Measurements from ENCODE around the gene ZKSCAN1.

The ZKSCAN1 gene

DNA sequence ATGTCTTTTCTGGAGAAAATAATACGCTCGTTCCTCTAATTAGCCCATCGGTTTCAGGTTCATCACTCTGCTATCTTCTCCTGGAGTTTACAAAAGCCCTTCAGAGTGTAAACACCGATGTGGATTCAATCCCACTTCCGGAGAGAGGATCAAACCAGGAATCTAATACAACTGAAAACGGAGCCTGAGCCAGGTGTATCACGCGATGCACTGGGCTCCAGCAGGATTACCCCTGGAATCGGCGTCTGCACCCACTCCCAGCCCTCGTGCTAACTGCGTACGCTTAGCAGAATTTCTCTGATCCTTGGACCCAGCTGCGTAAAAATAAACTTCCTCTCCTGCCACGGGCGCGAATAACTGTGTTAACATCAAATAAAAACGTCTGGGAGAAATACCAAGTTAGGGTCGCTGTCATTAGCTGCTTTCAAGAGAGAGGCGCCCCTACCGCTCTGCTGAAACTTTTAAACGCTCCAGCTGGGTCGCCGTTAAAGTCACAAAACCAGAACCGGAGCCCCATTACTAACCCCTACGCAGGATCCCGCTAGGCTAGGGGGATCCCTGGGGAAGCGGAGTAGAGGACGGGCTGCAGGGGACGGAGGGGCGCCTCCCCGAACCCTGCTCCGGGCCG lies 65.6 kb downstream of the ZKSCAN1 start:
- no peak for DNase-seq (ENCODE audit: low spot score)

DNA sequence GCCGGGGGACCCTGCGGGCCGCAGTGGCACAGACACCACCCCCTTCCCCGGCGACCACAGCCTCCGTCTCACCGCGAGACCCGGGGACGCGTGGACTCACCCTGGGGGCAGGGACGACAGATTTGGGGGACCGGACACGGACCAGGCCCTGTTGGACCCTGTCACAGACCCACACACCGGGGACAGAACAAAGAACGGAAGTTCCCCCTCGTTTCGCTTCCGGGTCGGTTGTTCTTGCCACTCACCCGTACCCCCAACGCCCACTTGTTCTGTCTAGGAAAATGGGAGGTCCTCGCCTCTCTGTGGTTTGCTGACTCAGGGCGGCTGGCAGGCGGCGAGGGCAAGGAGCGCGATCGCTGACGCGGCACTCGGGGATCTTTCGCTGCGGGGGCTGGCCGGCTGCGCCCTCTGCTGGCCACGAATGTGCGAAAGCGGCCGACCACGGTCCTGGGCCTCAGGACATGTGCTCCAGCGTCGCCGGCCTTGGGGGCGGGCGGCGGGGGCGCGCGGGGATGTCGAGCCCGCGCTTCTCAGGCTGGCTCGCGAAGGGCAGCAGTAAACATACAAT lies 66.2 kb downstream of the ZKSCAN1 start, which contains the start of gene ZNF3:
TSS of gene ZNF3 (minus strand) at position 189 of the 568 bp plus-strand sequence. CDS start 4,366 bp downstream, outside the sequence.
- peak; percentile 97 for DNase-seq (ENCODE audit: low spot score)

DNA sequence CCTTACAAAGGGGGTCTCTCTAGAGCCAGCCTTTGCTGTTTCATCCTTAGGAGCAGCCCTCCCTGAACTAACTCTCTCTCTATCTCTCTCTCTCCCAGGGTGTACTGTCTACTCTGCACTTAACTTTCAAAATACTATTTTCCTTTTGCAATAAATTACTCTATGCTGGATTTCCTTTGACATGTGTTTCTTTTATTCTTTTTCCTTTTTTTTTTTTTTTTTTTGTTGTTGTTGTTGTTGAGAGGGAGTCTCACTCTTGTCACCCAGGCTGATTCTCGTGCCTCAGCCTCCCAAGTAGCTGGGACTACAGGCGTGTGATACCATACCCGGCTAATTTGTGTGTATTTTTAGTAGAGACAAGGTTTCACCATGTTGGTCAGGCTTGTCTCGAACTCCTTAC lies 67.6 kb downstream of the ZKSCAN1 start:
- no peak for DNase-seq (ENCODE audit: low spot score)

GRCh38 chr7:100085515-100085914 lies 70.1 kb downstream of the ZKSCAN1 start:
- no peak for DNase-seq (ENCODE audit: low spot score)

DNA sequence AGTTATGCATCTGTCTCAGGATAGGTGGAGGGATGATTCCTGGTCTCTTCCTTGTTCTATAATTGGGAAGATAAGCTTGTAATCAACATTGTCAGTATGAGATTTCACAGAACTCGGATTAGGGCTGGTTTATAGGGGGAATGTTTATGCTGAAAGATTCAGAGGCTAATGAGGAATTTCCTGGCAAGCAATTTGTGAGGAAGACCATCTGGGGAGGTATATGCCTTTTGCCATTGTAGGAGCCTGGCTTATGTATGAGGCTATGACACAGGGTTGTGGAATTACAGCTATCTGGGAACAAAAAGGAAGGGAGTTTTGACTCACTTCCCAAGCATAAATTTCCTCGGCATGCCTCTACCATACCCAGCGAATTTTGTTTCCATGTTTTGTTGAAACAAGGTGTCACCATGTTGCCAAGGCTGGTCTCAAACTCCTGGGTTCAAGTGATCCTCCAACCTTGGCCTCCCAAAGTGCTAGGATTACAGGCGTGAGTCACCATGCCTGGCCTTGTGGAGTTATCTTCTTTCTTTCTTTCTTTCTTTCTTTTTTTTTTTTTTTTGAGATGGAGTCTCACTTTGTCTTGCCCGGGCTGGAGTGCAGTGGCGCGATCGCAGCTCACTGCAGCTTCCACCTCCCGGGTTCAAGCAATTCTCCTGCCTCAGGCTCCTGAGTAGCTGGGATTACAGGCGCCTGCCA lies 71.8 kb downstream of the ZKSCAN1 start:
- peak; percentile 85 for DNase-seq (ENCODE audit: low spot score)

DNA sequence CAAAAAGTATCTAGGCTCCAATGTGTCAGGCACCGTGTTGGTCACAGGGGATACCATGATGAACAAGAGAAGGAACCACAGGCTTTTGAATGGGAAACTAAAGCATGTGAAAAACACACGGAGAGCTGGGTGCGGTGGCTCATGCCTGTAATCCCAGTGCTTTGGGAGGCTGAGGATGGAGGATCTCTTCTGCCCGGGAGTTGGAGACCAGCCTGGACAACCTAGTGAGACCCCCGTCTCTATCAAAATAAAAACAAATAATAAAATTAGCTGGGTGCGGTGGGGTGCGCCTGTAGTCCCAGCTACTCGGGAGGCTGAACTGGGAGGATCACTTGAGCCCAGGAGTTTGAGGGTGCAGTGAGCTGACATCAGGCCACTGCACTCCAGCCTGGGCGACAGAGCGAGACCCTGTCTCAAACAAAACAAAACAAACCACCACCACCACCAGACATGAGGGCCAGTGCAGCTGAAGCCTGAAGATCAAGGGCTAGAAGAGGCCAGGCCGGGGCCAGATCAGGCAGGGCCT lies 72.8 kb downstream of the ZKSCAN1 start:
- no peak for DNase-seq (ENCODE audit: low spot score)

DNA sequence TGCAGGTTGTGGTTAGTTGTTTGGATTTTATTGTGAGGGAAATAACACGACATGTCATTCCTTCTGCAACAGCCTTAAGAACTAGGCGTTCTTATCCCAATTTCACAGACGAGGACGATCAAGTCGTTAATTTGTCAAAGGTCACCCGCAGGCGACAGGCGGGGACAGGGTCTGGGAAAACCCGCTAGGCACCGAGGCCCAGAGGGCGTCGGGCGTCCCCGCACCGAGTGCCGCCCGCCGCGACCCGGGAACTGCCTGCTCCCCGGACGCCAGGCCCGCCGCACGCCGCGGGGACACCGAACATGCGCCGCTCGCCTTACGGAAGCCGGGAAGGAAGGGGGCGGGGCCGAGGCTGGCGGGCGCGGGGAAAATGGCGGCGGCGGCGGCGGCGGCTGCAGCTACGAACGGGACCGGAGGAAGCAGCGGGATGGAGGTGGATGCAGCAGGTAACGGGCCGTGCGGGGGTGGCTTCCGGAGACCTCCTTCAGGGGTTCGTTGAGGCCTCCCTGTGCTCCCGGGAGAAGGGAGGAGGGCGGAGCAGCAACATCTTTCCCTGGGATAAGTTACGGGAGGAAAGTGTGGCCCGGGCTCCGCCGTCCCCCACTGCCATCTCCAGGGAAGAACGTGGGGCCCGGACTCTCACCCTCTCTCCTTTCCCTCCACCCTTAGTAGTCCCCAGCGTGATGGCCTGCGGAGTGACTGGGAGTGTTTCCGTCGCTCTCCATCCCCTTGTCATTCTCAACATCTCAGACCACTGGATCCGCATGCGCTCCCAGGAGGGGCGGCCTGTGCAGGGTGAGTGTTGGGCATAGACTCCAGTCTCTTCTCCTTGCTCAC lies 73.4 kb downstream of the ZKSCAN1 start, which contains the start of gene COPS6:
TSS of gene COPS6 (plus strand) at position 349 of the 837 bp plus-strand sequence. CDS start at position 371, 22 bp downstream.
- DNase-seq (ENCODE audit: low spot score): peak; percentile 82

GRCh38 chr7:100089458-100090196 lies 74.2 kb downstream of the ZKSCAN1 start:
- DNase-seq (ENCODE audit: low spot score): no peak

GRCh38 chr7:100090527-100091410 lies 75.4 kb downstream of the ZKSCAN1 start:
- DNase-seq (ENCODE audit: low spot score): no peak
